ENCODE measurements around the gene WDR90. TPM values are rescaled to one million over a fixed set of nuclear protein-coding genes. Genes with fewer than 3 reads are reported as not detected.

WDR90 gene
- polyA plus RNA-seq = 10 to 100 TPM; 12.1 to 14.8 (median 13.7) TPM

DNA sequence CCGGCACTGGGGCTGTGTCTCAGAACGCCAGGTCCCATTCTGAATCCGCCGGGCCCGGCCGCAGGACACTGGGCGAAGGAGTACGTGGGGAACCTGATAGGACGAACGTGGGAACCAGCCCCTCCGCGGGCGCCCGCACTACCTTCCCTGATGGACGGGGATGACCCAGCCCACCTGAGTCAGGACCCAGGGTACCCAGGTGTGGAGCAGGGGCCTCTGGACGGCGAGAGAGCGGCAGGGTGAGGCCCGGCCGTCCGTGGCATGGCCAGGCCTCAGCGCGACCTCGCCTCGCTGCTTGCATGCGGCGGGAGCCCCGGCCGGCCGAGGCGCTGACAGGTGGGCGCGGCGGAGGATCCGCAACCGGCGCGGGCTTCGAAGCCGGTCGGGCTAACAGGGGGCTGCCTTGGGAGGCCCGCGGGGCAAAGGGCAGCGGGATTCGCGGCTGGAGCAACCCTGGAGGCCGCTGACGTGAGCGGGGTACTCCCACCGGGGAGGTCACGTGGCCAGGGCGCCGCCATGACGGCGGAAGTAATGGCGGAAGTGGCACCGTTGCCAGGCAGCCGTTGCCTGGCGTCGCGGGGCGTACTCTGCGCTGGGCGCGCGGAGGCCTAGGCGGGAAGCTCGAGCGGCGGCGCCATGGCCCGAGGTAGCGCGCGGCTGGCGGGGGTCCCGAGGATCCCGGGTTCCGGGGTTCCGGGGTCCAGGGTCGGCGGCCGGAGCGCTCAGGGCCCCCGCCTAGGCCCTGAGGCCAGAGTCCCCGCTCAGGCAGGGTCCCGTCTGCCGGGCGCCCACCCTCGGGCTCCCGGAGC lies at the start of gene WDR90:
WDR90 (plus strand) TSS at position 585 of the 809 bp plus-strand sequence; CDS start at position 637, 52 bp downstream.
- no peak within 1 kb of the TSS for H3K27ac ChIP-seq (ENCODE audit: low read depth, low read length)
- 1 to 2% (median 2%) methylated on average over 59 to 91 of the region's 91 CpGs for WGBS, 3 donors

DNA sequence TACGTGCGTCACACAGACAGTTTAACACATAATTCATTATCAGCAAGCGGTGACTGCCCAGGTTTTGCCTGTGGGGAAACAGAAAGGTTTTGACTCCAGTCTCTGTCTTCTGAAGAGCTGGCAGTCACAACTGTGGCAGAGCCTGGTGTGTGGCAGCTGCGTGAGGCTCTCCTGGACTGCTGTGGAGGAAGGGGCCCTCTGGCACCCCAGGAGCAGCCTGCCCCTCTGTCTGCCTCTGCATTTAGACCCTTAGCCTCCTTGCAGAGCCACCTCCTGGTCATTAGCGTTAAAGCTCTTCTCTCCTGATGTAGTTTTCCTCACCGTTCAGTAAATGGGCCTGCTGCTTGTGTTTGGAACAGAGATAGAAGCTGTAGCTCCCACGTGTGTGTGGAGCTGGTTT lies 48.4 kb upstream of the WDR90 start:
- no peak overlapping the region for H3K27ac ChIP-seq (ENCODE audit: low read depth, low read length)
- 43 to 61% (median 59%) methylated on average over 7 of the region's 7 CpGs for WGBS, 3 donors

DNA sequence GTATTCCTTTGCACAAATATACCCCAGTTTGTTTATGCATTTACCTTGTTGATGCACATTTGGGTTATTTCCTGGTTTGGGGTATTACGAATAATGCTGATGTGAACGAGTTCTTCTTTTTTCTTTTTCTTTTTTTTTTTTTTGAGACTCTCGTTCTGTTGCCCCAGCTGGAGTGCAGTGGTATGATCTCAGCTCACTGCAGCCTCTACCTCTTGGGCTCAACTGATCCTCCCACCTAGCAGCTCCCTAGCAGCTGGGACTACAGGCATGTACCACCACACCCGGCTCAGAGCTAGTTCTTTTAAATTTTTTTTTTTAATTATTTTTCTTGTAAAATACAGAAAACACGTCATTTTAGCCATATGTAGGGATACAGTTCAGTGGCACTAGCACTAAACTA lies 45.2 kb upstream of the WDR90 start:
- WGBS, 3 donors = 68 to 76% (median 74%) methylated on average over 5 of the region's 5 CpGs
- H3K27ac ChIP-seq (ENCODE audit: low read depth, low read length) = no peak overlapping the region

DNA sequence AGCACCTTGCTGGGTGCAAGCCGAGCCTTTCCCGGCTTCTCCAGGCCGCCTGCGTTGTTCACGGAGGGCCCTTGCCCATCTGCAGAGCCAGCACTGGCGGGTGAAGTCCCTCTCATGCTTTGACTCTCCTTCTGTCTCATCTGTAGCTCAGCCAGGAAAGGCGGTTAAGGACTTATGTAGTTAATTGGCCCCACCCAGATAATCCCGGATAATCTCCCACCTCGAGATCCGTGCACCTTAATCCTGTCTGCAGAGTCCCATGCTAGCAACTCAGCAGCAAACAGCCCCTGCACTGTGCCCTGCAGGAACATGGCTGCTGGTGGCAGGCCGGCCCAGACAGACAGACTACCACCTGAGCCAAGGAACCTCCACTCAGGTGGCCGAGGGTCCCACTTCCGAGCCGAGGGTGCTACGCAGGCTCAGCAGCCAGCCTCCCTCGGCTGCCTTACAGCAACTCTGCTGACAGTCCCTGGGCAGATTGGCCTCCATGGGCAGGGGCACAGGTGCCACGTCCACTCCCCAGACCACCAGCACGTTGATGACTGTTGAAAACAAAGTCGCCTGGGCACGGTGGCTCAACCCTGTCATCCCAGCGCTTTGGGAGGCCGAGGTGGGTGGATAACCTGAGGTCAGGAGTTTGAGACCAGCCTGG lies 42.4 kb upstream of the WDR90 start:
- 91 to 97% (median 94%) methylated on average over 22 of the region's 22 CpGs for WGBS, 3 donors
- H3K27ac ChIP-seq (ENCODE audit: low read depth, low read length) = no peak overlapping the region

DNA sequence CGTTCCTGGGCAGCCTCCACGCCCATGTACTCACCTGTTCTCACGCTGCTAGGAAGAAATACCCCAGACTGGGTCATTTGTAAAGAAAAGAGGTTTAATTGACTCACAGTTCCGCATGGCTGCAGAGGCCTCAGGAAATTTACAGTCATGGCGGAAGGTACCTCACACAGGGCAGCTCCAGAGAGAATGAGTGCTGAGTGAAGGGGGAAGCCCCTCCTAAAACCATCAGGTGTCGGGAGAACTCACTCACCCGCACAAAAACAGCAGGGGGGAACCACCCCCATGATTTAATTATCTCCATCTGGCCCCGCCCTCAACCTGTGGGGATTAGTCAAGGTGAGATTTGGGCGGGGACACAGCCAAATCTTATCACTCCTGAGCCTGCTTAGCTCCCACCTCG lies 41.1 kb upstream of the WDR90 start:
- WGBS, 3 donors = 76 to 83% (median 77%) methylated on average over 10 of the region's 10 CpGs
- H3K27ac ChIP-seq (ENCODE audit: low read depth, low read length) = no peak overlapping the region

DNA sequence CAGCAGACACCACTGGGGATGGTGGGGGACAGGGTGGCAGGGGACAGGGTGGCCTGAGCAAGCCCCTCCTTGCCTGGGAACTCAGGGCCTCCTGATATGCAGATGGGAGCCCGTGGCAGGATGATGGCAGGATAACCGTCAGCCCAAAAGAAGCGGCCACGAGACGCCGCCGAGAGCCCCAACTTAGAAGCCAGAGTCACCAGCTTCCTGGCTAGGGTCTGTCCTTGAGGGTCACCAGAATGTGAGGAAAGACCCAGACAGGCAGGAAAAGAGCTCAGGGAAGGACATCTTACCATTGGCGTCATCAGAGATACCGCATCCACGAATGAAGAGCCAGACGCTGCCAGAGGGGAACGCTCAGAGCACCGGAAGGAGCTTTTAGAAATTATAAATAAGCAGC lies 39.8 kb upstream of the WDR90 start:
- WGBS, 3 donors = 88 to 93% (median 90%) methylated on average over 13 of the region's 13 CpGs
- H3K27ac ChIP-seq (ENCODE audit: low read depth, low read length) = no peak overlapping the region

DNA sequence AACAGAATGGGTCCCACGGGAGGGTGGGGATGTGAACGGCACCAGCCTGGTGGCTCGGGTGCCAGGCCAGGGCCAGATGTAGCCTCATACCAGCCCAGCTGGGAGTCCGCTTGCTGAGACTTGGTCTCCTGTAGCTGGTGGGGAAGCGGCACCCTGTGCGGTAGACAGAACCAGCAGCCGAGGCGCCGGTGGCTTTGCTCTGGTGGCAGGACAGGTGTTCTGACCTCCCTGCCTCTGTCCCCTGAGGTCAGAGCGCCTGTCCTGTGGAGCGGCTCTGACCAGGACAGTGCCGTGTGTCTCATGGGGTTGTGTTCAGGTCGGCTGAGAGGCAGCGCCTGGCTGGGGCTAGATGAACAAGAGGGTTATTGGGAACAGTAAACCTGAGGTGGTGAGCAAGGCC lies 39.2 kb upstream of the WDR90 start:
- H3K27ac ChIP-seq (ENCODE audit: low read depth, low read length) = no peak overlapping the region
- WGBS, 3 donors = 86 to 91% (median 89%) methylated on average over 14 of the region's 14 CpGs

DNA sequence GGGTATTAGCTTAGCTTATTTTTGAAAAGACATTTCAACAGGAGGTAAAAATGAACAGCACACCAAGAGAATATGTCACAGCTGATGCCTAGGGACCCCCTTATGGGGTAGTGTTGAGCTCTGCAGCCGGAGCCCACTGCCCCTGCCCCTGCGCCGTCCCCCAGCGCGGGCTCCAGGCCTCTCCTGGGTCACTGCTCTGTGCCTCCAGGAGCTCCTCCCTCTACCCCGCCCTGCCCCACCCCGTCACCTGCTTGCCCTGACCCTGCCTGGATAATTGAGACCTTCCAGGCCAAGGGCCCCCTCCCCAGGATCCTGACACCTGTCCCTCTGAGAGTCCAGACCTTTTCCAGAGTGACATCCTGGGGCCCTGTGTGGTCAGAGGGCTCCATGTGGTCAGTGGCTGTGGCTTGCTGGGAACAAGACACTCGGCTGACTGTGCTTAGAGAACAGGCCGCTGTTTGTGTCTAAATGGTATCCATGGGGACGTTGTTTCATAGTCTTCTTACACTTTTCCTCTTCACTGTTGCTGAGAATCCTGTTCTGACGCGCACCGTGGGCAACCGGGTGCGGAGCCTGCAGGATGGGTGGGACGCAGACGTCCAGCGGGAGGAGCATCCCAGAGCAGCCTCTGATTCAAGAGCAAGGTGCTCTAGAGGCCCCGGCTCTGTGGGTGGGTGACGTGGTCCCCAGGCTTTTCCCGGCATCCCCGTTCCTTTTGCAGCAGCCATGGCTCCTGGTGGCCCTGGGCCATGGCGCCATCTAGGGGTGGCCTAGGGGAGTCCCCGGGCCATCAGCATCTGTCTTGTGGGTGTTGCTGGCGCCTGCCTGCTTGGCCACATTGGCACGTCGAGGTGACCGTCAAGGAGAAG lies 38.4 kb upstream of the WDR90 start:
- WGBS, 3 donors = 58 to 69% (median 66%) methylated on average over 28 of the region's 28 CpGs

DNA sequence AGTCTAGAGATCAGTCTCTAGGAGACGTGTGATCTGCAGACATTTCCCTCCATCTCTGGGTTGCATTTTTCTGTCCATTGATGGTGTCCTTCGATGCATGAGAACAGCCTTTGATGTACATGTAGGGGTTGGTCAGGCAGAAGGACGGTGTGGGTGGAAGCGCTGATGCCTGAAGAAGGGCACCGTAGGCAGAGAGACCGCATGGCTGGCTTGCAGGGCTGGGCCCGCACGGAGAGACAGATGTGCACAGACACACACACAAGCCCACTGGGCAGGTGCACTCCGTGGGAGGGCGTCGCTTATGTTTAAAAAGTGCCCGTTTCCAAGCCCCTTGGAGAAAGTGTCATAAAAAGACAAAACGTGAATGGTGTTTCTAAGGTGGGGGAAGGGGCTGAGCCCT lies 34.0 kb upstream of the WDR90 start:
- no peak overlapping the region for H3K27ac ChIP-seq (ENCODE audit: low read depth, low read length)
- WGBS, 3 donors = 86 to 96% (median 94%) methylated on average over 13 of the region's 13 CpGs

More for the DNA sequence above, 38.4 kb upstream of the WDR90 start:
- no peak overlapping the region for H3K27ac ChIP-seq (ENCODE audit: low read depth, low read length)

DNA sequence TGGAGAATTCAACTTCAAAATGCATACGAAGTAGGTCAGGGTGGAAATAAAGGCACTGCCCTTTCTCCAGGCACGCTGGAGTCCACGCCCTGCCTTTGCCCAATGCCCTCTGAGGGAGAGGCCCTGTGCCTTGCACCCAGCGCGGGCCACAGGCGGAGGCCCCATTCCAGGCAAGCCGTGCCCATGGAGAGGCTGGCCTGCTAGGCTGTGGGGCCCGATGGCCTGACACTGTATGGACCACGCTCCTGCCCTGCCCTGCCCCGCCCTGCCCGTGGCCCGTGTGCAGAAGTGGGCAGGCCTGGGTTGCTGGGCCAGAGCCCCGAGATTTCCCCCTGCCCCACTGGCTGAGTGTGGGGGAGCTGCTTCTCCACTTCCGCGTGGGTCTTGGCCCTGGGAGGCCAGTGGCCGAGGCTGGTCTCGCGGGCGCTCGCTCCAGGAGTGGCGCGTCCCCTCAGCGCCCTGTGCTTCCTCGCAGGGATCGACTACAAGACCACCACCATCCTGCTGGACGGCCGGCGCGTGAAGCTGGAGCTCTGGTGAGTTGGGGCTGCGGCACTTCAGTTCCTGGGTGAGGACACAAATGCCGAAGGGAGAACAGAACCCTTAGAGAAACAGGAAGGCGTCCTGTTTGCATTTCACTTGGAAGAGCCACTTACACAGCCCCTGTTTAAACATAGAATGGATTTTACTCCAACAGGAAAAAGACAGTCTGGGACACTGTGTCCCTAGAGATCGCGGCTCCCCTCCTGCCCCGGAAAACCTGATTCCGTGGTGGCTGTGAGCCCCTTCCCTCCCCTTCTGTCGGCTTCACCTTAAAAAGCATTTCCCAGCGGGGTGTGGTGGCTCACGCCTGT lies 32.2 kb upstream of the WDR90 start:
- H3K27ac ChIP-seq (ENCODE audit: low read depth, low read length) = no peak overlapping the region
- WGBS, 3 donors = 92 to 95% (median 94%) methylated on average over 39 of the region's 39 CpGs

DNA sequence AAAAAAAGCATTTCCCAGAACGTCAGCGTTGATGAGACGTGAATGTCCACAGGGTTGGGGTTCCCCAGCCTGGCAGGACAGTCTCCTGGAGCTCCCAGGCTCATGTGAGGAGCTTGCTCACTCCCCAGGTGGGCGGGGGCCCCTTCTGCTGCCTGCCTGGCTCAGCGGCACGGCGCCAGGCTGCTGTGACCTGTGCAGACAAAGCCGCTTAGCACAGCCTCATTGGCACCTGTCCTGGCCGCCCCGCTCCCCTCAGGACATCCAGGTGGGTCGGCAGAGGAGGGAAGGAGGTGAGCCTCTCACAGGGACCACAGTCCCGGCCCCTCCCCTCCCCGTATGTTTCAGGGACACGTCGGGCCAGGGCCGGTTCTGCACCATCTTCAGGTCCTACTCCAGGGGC lies 31.3 kb upstream of the WDR90 start:
- 90 to 92% (median 91%) methylated on average over 16 of the region's 16 CpGs for WGBS, 3 donors
- no peak overlapping the region for H3K27ac ChIP-seq (ENCODE audit: low read depth, low read length)

DNA sequence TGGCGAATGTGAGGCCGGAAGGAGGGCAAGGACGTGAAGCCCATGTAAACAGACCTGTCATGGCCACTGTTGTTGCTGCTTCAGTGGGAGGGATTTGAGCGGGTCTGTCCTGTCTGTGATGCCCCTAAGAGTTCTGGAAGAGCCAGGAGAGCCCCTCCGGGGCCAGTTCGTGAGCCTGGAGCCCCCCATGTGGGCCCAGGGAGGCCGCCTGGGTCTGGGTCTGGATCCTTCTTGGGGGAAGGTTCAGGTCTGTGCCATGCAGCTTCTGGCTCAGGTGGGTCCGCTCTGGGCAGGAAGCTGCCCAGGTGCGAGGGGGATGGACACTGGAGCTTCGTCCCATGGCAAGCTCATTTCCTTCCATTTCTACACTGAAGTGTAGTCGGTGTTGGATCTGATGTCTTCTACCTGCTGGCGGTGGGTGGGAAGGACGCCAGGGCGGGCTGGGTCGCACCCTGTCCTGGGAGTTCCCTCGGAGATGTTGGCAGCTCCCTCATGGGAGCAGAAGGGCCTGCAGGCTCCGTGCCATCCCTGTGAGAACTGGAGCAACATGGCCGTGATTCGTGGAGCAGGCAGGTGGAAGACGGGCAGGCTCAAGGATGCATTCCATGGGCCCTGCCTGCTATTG lies 29.6 kb upstream of the WDR90 start:
- H3K27ac ChIP-seq (ENCODE audit: low read depth, low read length) = no peak overlapping the region
- WGBS, 3 donors = 83 to 93% (median 93%) methylated on average over 20 of the region's 20 CpGs

DNA sequence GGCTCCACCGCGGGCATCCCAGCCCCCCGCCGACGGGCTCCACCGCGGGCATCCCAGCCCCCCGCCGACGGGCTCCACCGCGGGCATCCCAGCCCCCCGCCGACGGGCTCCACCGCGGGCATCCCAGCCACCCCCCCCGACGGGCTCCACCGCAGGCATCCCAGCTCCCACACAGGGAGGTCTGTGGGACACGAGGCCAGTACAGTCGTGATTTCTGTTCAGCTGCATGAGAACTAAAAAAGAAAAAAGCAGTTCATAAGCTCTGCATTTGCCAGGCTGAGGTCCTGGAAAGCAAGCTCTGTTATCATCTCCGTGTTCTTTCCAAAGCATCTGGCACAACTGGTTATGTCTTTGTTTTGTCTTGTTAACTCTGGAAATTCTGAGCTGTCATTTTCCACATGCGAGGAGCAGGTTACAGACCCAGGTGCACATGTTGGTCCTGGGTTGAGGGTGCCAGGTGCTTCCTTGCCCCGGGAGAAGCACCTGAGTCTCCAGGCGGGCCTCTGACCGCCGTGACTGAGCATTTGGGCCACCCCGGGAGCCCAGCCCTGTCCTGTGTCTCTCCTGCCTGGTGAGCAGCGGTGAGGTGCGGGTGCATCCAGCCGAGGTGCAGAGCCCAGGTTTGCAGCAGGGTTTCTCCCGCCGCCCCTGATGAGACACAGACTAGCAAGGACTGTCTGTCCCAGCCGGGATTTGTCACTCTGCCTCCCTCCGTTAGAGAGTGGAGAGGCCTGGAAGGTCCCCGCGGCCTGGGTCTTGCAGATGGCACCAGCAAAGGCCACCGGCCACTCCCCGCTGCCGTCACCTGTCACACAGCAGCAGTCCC lies 28.3 kb upstream of the WDR90 start:
- 87 to 90% (median 87%) methylated on average over 36 to 41 of the region's 41 CpGs for WGBS, 3 donors
- H3K27ac ChIP-seq (ENCODE audit: low read depth, low read length) = no peak overlapping the region

DNA sequence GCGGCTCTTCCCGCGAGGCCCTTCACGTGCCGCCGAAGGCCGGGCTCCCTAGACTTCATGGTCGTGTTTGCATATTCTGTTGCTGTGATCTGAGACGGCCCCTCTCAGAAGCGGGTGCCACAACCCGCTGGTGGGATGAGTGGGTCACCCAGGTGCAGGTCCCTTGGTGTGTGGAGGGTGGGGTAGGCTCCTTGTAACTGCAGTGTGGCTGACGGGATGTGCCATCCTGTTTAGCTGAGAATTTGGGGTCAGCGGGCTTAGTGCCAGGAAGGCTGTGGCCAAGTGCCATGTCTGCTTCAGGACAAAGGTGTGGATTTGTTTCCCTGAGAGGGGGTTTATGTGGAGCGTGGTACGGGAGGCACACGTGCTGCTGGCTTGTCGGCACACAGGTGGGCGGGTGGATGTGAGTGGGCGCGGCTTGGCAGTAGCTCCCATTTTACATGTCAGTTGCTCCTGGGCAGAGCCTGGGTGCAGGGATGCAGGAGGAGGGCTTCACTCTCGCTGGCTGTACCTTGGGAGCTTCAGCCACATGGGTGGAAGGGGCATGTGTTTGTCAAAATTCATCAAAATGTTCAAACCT lies 27.5 kb upstream of the WDR90 start:
- 75 to 85% (median 76%) methylated on average over 21 of the region's 21 CpGs for WGBS, 3 donors
- H3K27ac ChIP-seq (ENCODE audit: low read depth, low read length) = no peak overlapping the region

DNA sequence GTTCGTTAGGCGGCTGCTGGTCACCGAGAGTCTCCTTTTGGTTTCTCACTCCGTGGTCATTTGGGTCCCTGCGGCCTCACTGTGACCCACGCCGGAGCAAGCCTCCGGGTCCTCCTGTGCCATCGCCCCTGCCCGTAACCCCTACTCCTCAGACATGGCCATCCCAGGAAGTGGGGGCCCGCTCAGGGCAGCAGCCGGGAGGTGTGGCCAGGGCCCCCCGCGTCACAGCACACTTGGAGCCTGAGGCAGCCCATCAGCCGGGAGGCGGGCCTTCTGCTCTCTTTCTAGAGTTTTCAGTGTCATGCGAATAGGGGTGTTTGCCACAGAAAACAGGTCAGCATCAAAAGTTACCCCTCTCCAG lies 26.3 kb upstream of the WDR90 start:
- WGBS, 3 donors = 95 to 97% (median 97%) methylated on average over 17 of the region's 17 CpGs
- no peak overlapping the region for H3K27ac ChIP-seq (ENCODE audit: low read depth, low read length)

DNA sequence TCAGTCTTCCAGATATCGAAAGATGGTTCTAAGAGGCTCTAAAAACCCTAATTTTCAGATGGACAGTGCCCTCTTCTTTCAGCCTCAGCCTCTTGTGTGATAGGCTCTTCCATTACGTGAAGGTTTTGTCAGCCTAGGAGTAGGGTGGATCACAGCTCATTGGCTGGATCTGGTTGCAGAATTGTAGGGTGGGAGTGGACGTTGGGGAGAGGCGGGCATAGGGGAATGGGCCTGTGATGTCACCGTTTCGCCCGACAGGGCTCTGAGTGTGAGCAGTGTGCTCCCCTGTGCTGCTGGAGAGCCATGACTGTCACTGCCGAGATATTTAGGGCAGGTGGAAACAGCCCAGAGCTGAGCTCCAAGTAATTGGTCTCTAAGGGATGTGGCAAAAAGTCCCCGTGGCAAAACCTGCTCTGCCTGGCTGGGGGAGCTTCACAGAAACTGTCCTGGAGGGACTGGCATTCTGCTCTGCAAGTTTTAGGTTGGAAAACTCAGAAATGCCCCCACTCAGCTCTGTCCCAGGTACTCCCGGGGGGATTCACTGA lies 24.6 kb upstream of the WDR90 start:
- H3K27ac ChIP-seq (ENCODE audit: low read depth, low read length) = no peak overlapping the region
- 80 to 87% (median 85%) methylated on average over 10 of the region's 10 CpGs for WGBS, 3 donors

Measured in adipose tissue (tissue), 3 donors.